DMS114 treated with DMSO at 0.1 percent for 48 hours (cell line): ENCODE results near the gene FGF14.

Experiments
- DNase-seq: peaks from one replicate; lab custom pipeline; 2025; ENCODE audit not compliant: unreplicated experiment; lab: John Stamatoyannopoulos, UW

The FGF14 gene

DNA sequence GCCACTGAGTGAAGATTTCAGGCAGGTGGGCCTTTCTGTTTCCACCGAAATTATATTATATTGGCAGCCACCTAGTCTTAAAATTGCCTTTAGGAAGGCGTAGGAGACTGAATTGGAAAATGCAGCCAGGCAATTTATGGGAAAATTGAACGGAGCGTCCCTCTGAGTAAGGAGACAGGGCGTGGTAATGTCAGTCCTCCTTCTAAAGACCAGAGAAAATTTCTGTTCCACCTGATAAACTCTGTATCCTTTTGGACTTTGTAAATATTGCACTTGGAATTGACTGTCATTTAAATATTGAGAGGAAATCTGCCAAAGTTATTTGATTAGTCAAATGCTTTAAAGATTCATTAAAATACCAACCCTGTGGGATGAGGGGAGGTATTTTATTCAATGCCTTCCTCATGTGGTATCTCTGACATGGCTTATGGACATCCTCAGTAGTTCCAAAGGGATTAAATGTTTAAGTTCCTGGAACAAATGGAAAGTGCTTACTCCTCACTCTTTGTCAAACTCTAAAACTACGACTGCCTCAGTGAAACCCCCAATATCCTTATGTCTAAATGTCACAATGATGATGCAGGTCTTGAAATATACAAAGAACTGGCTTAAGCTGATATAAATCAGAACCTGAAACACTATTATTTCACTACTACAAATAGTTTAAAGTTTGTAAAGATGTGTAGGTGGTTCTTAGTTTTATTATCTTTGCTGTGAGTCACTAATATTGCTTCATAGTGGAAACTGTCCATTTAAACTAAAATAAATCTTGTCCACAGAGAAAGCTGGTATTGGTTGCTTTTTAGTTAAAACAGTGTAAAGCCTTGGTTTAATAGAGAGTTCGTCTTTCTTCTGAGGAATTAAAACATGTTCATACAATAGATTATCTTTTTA lies 203.2 kb downstream of the FGF14 start:
- no peak for DNase-seq

- DNase-seq, result no peak
Observed at GRCh38 chr13:102197193-102197592, 204.7 kb downstream of the FGF14 start.

GRCh38 chr13:102195566-102196462 lies 206.0 kb downstream of the FGF14 start:
- no peak for DNase-seq

GRCh38 chr13:102192858-102193257 lies 209.0 kb downstream of the FGF14 start:
- DNase-seq, result no peak

- DNase-seq, result no peak
Observed at GRCh38 chr13:102191951-102192502, 209.8 kb downstream of the FGF14 start.

GRCh38 chr13:102190930-102191329 lies 210.9 kb downstream of the FGF14 start:
- no peak for DNase-seq

DNA sequence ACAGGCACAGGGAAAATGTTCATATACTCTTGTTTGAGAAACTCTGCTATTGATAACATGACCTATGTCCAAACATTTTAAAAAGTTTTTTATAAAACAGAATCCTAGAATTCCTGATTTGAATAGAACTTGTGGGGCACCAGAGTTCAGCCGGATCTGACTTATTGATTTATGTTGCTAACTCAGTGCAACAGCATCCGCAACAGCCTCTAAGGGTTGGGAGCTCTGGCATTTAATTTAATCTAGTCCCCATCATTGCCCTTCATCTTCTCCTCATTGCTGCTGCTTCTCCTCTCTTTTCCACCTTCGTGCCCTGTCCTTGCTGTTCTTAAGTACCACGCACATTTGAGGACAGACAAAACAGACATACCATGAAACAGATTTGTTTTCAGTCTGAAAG lies 214.5 kb downstream of the FGF14 start:
- DNase-seq, result no peak

DNA sequence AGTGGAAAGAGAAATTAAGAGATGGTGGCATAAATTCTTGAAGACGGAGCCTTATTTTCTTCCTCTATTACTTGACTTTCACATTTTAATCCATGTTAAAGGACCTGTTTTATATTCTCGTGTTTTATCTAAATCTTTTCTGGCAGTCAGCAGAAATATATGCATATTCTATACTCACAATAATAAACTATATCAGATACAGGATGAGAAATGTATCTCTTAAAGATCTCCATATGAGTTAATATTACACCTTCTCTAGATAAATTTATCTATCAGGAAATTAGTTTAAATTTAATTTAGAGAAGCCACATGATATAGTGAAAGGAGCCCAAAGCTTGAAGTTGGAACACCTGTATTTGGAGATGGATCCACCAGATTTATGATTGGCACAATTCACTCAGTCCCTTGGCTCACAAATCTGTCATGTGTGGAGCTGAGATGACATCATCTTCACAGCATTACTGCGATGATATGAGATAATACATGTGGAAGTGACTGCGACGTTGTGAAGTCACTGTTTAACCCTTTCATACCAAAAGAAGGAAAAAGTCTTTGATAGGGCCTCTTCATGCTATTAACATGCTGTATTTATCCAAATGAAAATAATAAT lies 216.4 kb downstream of the FGF14 start:
- DNase-seq, result no peak

- no peak for DNase-seq
Observed at GRCh38 chr13:102183509-102184182, 218.2 kb downstream of the FGF14 start.

DNA sequence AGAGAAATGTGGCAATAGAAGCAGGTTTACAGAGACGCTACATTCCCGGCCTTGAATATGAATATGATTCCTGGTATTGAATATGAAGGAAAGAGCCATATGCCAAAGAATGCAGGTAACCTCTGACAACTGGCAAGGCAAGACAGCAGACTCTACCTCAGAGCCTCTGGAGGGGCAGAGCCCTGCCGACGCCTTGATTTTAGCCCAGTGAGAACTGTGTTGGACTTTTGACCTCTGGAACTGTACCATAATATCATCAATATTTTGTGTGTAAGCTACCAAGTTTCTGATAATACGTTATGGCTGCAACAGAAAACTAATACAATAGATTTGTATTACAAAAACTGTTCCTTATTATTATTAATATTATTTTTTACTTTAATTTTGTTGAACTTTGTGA lies 219.7 kb downstream of the FGF14 start:
- no peak for DNase-seq

DNA sequence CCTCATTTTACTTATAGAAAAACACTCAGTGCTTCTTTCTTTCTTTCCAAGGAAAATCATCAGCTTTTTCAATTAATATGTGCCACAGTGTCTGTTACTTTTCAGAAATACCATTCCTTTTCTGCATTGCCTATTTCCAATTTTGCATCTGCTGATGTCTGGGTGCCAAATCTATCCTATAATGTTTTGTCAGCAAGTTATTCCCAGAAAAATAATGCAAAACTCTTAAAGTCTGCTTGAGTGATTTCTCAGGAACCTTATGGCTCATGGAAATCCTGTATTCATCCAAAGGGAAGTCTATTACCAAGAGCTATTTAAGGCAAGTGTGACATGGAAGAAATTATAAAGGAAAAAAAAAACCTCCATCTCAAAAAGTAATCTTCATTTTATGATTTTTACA lies 224.4 kb downstream of the FGF14 start:
- no peak for DNase-seq

- DNase-seq, result no peak
Observed at GRCh38 chr13:102176846-102177245, 225.0 kb downstream of the FGF14 start.

GRCh38 chr13:102172406-102172805 lies 229.4 kb downstream of the FGF14 start:
- no peak for DNase-seq

GRCh38 chr13:102170305-102170704 lies 231.5 kb downstream of the FGF14 start:
- no peak for DNase-seq

DNA sequence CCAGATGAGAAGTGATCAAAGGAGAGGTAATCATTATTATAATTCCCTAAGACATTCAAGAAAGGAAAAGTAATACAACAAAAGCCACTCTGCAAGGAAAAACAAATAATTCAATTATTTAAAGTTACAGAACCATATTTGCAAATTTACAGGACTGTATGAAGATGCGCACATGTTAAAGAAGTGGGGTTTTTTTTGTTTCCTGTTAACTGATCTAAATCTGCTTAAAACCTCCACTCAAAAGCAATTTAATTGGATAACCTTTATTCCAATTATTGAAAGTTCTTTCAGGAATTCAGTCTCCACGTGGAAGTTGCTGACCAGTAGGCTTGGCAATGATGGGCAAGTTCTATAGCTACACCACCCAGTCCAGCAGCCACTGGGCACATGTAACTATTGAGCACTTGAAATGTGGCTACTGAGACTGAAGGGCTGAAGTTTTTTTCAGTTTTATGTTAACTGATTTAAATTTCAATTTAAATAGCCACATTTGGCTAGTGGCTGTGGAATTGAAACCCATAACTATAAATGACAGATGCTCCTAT lies 232.3 kb downstream of the FGF14 start:
- no peak for DNase-seq

GRCh38 chr13:102152790-102153189 lies 249.1 kb downstream of the FGF14 start:
- no peak for DNase-seq

GRCh38 chr13:102147353-102147752 lies 254.5 kb downstream of the FGF14 start:
- DNase-seq, result no peak

GRCh38 chr13:102145750-102146149 lies 256.1 kb downstream of the FGF14 start:
- no peak for DNase-seq

GRCh38 chr13:102142473-102142826 lies 259.4 kb downstream of the FGF14 start:
- no peak for DNase-seq
